Loucy (cell line): Measurements from ENCODE around the gene BZW2.

Experiments used
- H2AFZ ChIP-seq: fragments of 200-600 bp; sonication (generic); 2 replicates; pipeline ENCODE4 v1.6.0; 2016; ENCODE audit warnings: antibody characterized with exemption, mild to moderate bottlenecking, low read length, moderate library complexity
- H3F3A ChIP-seq: fragments of 200-600 bp; 2 replicates; pipeline ENCODE4 v1.6.0; 2016; ENCODE audit warnings: antibody characterized with exemption, low read depth, mild to moderate bottlenecking
- H3K27me3 ChIP-seq: fragments of 200-600 bp; sonication (generic); 2 replicates; pipeline ENCODE4 v1.6.1; 2014; ENCODE audit warnings: low read length, mild to moderate bottlenecking; ENCODE audit not compliant: insufficient read depth, poor library complexity, severe bottlenecking
- H3K36me3 ChIP-seq: fragments of 200-600 bp; sonication (generic); 2 replicates; pipeline ENCODE4 v1.6.1; 2016; ENCODE audit warnings: low read length; ENCODE audit not compliant: insufficient read depth
- H3K4me1 ChIP-seq: fragments of 200-600 bp; sonication (generic); 2 replicates; pipeline ENCODE4 v1.5.1; 2014; ENCODE audit warnings: low read length, mild to moderate bottlenecking; ENCODE audit not compliant: insufficient read depth, poor library complexity, severe bottlenecking
- H3K4me2 ChIP-seq: fragments of 200-600 bp; sonication (generic); 2 replicates; pipeline ENCODE4 v1.6.0; 2014; ENCODE audit warnings: antibody characterized with exemption, low read length, low read depth, mild to moderate bottlenecking; ENCODE audit not compliant: poor library complexity, severe bottlenecking
- H3K4me3 ChIP-seq: fragments of 200-600 bp; sonication (generic); 2 replicates; pipeline ENCODE4 v1.5.1; 2014; ENCODE audit warnings: low read length, mild to moderate bottlenecking, mixed read lengths; ENCODE audit not compliant: poor library complexity, severe bottlenecking
- H3K79me2 ChIP-seq: fragments of 200-600 bp; sonication (generic); 2 replicates; pipeline ENCODE4 v1.6.1; 2014; ENCODE audit warnings: low read length; ENCODE audit not compliant: insufficient read depth
- H3K9ac ChIP-seq: fragments of 200-600 bp; sonication (generic); 2 replicates; pipeline ENCODE4 v1.6.0; 2014; ENCODE audit warnings: mild to moderate bottlenecking, low read depth, low read length, moderate library complexity; ENCODE audit not compliant: poor library complexity, severe bottlenecking
- H3K9me2 ChIP-seq: fragments of 200-600 bp; sonication (generic); replicated peaks from 2 replicates; pipeline ENCODE4 v1.6.1; 2016; ENCODE audit warnings: low read depth, low read length, mixed read lengths
- H3K9me3 ChIP-seq: fragments of 200-600 bp; sonication (generic); 2 replicates; pipeline ENCODE4 v1.6.1; 2014; ENCODE audit warnings: mild to moderate bottlenecking, antibody characterized with exemption, low read length, low read depth; ENCODE audit not compliant: insufficient read depth
- H4K20me1 ChIP-seq: fragments of 200-600 bp; sonication (generic); 2 replicates; pipeline ENCODE4 v1.6.0; 2014; ENCODE audit warnings: antibody characterized with exemption, low read length, mild to moderate bottlenecking; ENCODE audit not compliant: insufficient read depth, poor library complexity, severe bottlenecking
- EZH2phosphoT487 ChIP-seq: fragments of 200-600 bp; IDR thresholded peaks from 2 replicates; pipeline ENCODE4 v1.6.1; 2018; ENCODE audit warnings: antibody characterized with exemption, mild to moderate bottlenecking, moderate library complexity, borderline replicate concordance
- TF ChIP-seq, protein P1 (sequence below): fragments of 200-600 bp; sonication (generic); conservative IDR thresholded peaks from 2 replicates; pipeline ENCODE4 v1.5.1; 2014; ENCODE audit warnings: mild to moderate bottlenecking, antibody characterized with exemption, low read length

Gene BZW2

DNA sequence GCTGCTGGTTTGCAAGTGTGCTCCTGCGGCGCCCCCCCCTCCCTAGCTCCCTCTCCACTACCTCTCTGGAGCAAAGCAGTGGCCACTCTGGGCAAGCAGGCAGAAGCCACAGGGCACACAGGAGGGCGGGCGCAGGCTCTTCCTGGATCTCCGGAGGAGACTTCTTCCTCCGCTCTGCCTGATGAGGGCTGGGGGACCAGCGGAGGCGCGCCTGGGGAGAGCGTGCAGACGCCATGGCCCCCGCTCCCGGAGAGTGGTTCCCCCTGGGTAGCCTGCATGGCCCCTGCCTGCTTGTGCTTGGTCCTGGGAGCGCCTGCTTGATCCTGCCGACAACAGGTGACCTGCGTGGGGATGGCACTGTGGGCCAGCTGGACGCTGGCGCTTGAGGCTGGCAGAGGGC lies 29.4 kb upstream of the BZW2 start:
- H3K4me3 ChIP-seq: no peak overlapping the region

DNA sequence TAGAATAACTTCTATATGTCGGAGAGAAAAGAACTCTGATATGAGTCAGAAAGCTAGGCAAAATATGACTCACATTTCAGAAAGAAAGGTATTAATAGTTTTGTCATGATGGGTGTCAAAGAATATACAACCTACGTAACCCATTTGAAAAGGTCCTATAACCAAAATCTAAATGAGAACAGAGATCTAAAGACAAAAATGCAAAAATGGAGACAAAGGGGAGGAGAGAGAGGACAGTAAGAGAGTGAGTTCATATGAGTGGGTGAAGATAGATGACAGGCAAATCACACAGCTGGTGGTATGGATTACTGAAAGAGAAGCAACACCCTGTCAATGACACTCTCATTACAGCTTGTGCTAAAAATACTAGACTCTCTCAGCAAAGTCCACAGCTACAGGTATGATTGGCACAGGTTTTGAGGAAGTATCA lies 26.0 kb upstream of the BZW2 start:
- H2AFZ ChIP-seq: no peak overlapping the region
- H3K79me2 ChIP-seq: no peaks in the 10 kb centered on the region

More for the DNA sequence above, 29.4 kb upstream of the BZW2 start:
- H3K4me1 ChIP-seq: no peaks in the 10 kb centered on the region
- no peaks in the 10 kb centered on the region for H3K27me3 ChIP-seq
- H3K79me2 ChIP-seq: no peaks in the 10 kb centered on the region
- no peak for TF ChIP-seq EZH2phosphoT487
- TF ChIP-seq, protein P1, sequence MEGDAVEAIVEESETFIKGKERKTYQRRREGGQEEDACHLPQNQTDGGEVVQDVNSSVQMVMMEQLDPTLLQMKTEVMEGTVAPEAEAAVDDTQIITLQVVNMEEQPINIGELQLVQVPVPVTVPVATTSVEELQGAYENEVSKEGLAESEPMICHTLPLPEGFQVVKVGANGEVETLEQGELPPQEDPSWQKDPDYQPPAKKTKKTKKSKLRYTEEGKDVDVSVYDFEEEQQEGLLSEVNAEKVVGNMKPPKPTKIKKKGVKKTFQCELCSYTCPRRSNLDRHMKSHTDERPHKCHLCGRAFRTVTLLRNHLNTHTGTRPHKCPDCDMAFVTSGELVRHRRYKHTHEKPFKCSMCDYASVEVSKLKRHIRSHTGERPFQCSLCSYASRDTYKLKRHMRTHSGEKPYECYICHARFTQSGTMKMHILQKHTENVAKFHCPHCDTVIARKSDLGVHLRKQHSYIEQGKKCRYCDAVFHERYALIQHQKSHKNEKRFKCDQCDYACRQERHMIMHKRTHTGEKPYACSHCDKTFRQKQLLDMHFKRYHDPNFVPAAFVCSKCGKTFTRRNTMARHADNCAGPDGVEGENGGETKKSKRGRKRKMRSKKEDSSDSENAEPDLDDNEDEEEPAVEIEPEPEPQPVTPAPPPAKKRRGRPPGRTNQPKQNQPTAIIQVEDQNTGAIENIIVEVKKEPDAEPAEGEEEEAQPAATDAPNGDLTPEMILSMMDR: no peak
- no peaks in the 10 kb centered on the region for H3K9me2 ChIP-seq
- H3F3A ChIP-seq: no peaks in the 10 kb centered on the region
- no peaks in the 10 kb centered on the region for H4K20me1 ChIP-seq
- no peak overlapping the region for H2AFZ ChIP-seq
- peaks cover 42% of the 10 kb centered on the region for H3K36me3 ChIP-seq
- H3K9ac ChIP-seq: no peak overlapping the region
- H3K9me3 ChIP-seq: no peaks in the 10 kb centered on the region
- no peak overlapping the region for H3K4me2 ChIP-seq

DNA sequence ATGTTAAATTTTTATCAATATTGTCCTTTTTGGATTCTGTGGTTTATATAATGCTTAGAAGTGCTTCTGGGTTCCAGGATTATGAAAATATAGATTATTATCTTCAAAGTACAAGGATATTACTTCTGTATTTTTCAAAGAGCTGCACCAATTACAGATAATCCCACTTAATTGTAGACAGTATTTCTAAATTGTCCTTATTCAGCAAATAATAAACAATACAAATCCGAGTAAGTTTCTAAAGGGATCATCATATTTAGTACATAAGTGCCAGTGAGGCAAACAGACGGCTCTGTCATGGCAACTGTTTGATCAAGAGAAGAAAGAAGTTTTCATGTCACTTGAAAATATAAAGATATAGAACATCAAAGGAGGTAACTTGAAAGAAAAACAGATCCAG lies 19.6 kb upstream of the BZW2 start:
- H3F3A ChIP-seq: no peaks in the 10 kb centered on the region
- peaks cover 32% of the 10 kb centered on the region; the same call in 1 of the 2 replicates for H3K36me3 ChIP-seq
- H4K20me1 ChIP-seq: no peaks in the 10 kb centered on the region
- no peak overlapping the region for H3K9ac ChIP-seq
- H3K27me3 ChIP-seq: no peaks in the 10 kb centered on the region
- TF ChIP-seq, protein P1: no peak
- TF ChIP-seq EZH2phosphoT487: no peak
- H3K9me2 ChIP-seq: no peaks in the 10 kb centered on the region
- H3K9me3 ChIP-seq: no peaks in the 10 kb centered on the region
- no peak overlapping the region for H3K4me3 ChIP-seq
- H3K79me2 ChIP-seq: no peaks in the 10 kb centered on the region
- no peaks in the 10 kb centered on the region for H3K4me1 ChIP-seq
- no peak overlapping the region for H3K4me2 ChIP-seq
- H2AFZ ChIP-seq: no peak overlapping the region

More for the DNA sequence above, 26.0 kb upstream of the BZW2 start:
- TF ChIP-seq EZH2phosphoT487: no peak
- TF ChIP-seq, protein P1: no peak
- no peaks in the 10 kb centered on the region for H3K4me1 ChIP-seq
- no peak overlapping the region for H3K9ac ChIP-seq
- no peaks in the 10 kb centered on the region for H3K9me3 ChIP-seq
- H3F3A ChIP-seq: no peaks in the 10 kb centered on the region
- H3K36me3 ChIP-seq: peaks cover 48% of the 10 kb centered on the region
- no peaks in the 10 kb centered on the region for H3K27me3 ChIP-seq
- no peak overlapping the region for H3K4me2 ChIP-seq
- H3K9me2 ChIP-seq: no peaks in the 10 kb centered on the region
- no peak overlapping the region for H3K4me3 ChIP-seq
- H4K20me1 ChIP-seq: no peaks in the 10 kb centered on the region
